Astrocyte of the spinal cord (primary cell): Measurements from ENCODE around the gene GLIS1.

Experiments
- DNase-seq: peaks from one replicate; pipeline ENCODE4 v3.0.0; 2011; ENCODE audit warnings: low read depth, low spot score
- H3K4me3 ChIP-seq: 2 replicates; pipeline ENCODE4 v1.5.1; 2011; ENCODE audit warnings: low read depth, mild to moderate bottlenecking, low read length, moderate library complexity
- CTCF ChIP-seq: IDR thresholded peaks from 2 replicates; pipeline ENCODE4 v1.5.1; 2012; ENCODE audit warnings: low read depth, mild to moderate bottlenecking, low read length, inconsistent platforms
- in situ Hi-C: cut with HindIII; loops from 2 replicates; pipeline ENCODE4 v1.10.0; 2017; ENCODE audit warnings: low sequenced_read_pairs

Gene GLIS1

GRCh38 chr1:53590104-53590503, 148.9 kb downstream of the GLIS1 start:
- no peak for TF ChIP-seq CTCF
- in situ Hi-C loops, result no loop called here
- no peak overlapping the region for H3K4me3 ChIP-seq
- no peak for DNase-seq

- DNase-seq, result no peak
- in situ Hi-C loops, result no loop called here
- H3K4me3 ChIP-seq, result no peak overlapping the region
- TF ChIP-seq CTCF, result no peak
Observed at GRCh38 chr1:53589043-53589887, 149.7 kb downstream of the GLIS1 start.

- TF ChIP-seq CTCF, result no peak
- no peak for DNase-seq
- no peak overlapping the region for H3K4me3 ChIP-seq
- in situ Hi-C loops, result no loop called here
Observed at GRCh38 chr1:53588053-53588779, 150.7 kb downstream of the GLIS1 start.

- no peak for DNase-seq
- in situ Hi-C loops, result no loop called here
- no peak for TF ChIP-seq CTCF
- H3K4me3 ChIP-seq, result no peak overlapping the region
Observed at GRCh38 chr1:53587252-53587988, 151.5 kb downstream of the GLIS1 start.

- in situ Hi-C loops, result no loop called here
- H3K4me3 ChIP-seq, result no peak overlapping the region
- no peak for DNase-seq
- no peak for TF ChIP-seq CTCF
Observed at GRCh38 chr1:53586765-53587164, 152.2 kb downstream of the GLIS1 start.

- no peak overlapping the region for H3K4me3 ChIP-seq
- TF ChIP-seq CTCF, result no peak
- no peak for DNase-seq
- in situ Hi-C loops, result no loop called here
Observed at GRCh38 chr1:53585565-53585964, 153.4 kb downstream of the GLIS1 start.
